Mesenchymal stem cell (in vitro differentiated cells and primary cell): ENCODE results near the gene CCDC80.

Source experiments
- DNase-seq: peaks from one replicate; pipeline ENCODE4 v3.0.0-alpha.2; 2013
- H2AFZ ChIP-seq: one replicate; pipeline ENCODE4 v1.6.1; 2013; ENCODE audit warnings: low read depth, mild to moderate bottlenecking, control low read depth, inconsistent platforms, low read length, moderate library complexity
- H2AK5ac ChIP-seq: 2 replicates; pipeline ENCODE4 v1.6.1; 2013; ENCODE audit warnings: low read length, moderate library complexity, mild to moderate bottlenecking, inconsistent platforms; ENCODE audit not compliant: severe bottlenecking
- H2BK120ac ChIP-seq: one replicate; pipeline ENCODE4 v1.6.1; 2013; ENCODE audit warnings: low read depth, mild to moderate bottlenecking, inconsistent platforms, low read length, moderate library complexity
- H2BK12ac ChIP-seq, 2 experiments: one replicate each; pipeline ENCODE4 v1.6.1; 2013; ENCODE audit warnings: inconsistent platforms in 2 of 2, low read length in 2 of 2, mild to moderate bottlenecking in 2 of 2, moderate library complexity in 2 of 2, control low read depth in 1 of 2
- H2BK15ac ChIP-seq: one replicate; pipeline ENCODE4 v1.6.1; 2013; ENCODE audit warnings: mild to moderate bottlenecking, low read depth, inconsistent platforms; ENCODE audit not compliant: poor library complexity, severe bottlenecking
- H2BK5ac ChIP-seq: 2 replicates; pipeline ENCODE4 v1.6.1; 2013; ENCODE audit warnings: low read depth, mild to moderate bottlenecking, low read length, control low read depth, inconsistent platforms; ENCODE audit not compliant: poor library complexity, severe bottlenecking
- H3K14ac ChIP-seq, 2 experiments: one replicate each; pipeline ENCODE4 v1.6.1; 2013; ENCODE audit warnings: inconsistent platforms in 2 of 2, low read length in 2 of 2, control low read depth in 1 of 2, mild to moderate bottlenecking in 1 of 2, moderate library complexity in 1 of 2
- H3K18ac ChIP-seq, 2 experiments: one replicate each; pipeline ENCODE4 v1.6.1; 2013; ENCODE audit warnings: inconsistent platforms in 2 of 2, low read length in 2 of 2, control low read depth in 1 of 2, low read depth in 1 of 2, mild to moderate bottlenecking in 1 of 2
- H3K23ac ChIP-seq, 2 experiments: one replicate each; pipeline ENCODE4 v1.6.1; 2013; ENCODE audit warnings: inconsistent platforms in 2 of 2, low read length in 2 of 2, mild to moderate bottlenecking in 2 of 2, moderate library complexity in 2 of 2, control low read depth in 1 of 2
- H3K27ac ChIP-seq: 2 replicates; pipeline ENCODE4 v1.5.1; 2013; ENCODE audit warnings: mild to moderate bottlenecking, moderate library complexity, low read length, control low read depth, inconsistent platforms; ENCODE audit not compliant: poor library complexity, severe bottlenecking
- H3K27me3 ChIP-seq, 2 experiments: 2 replicates each; pipeline versions ENCODE4 v1.6.1 to v1.7.0; 2013; ENCODE audit warnings: low read length in 2 of 2, mild to moderate bottlenecking in 2 of 2, moderate library complexity in 2 of 2, control low read depth in 1 of 2, inconsistent platforms in 1 of 2; ENCODE audit not compliant: control insufficient read depth in 1 of 2, insufficient read depth in 1 of 2
- H3K36me3 ChIP-seq, 2 experiments: 2 replicates each; pipeline versions ENCODE4 v1.6.1 to v1.7.0; 2013; ENCODE audit warnings: low read length in 2 of 2, control low read depth in 1 of 2, inconsistent platforms in 1 of 2, low read depth in 1 of 2, mild to moderate bottlenecking in 1 of 2; ENCODE audit not compliant: insufficient read depth in 2 of 2, control insufficient read depth in 1 of 2
- H3K4ac ChIP-seq, 2 experiments: one replicate each; pipeline ENCODE4 v1.6.1; 2013; ENCODE audit warnings: inconsistent platforms in 2 of 2, low read length in 2 of 2, mild to moderate bottlenecking in 2 of 2, moderate library complexity in 2 of 2, control low read depth in 1 of 2, low read depth in 1 of 2
- H3K4me1 ChIP-seq: 2 replicates; pipeline ENCODE4 v1.6.1; 2013; ENCODE audit warnings: low read depth, low read length, control low read depth; ENCODE audit not compliant: control insufficient read depth, insufficient read depth
- H3K4me2 ChIP-seq: 2 replicates; pipeline ENCODE4 v1.6.1; 2013; ENCODE audit warnings: low read length, mild to moderate bottlenecking, inconsistent platforms; ENCODE audit not compliant: poor library complexity, severe bottlenecking
- H3K4me3 ChIP-seq, 2 experiments: 2 replicates each; pipeline versions ENCODE4 v1.5.1 to v1.7.0; 2013; ENCODE audit warnings: low read length in 2 of 2, mild to moderate bottlenecking in 2 of 2, control low read depth in 1 of 2, low read depth in 1 of 2; ENCODE audit not compliant: insufficient read depth in 1 of 2
- H3K79me1 ChIP-seq: replicated peaks from 2 replicates; pipeline ENCODE4 v1.6.1; 2013; ENCODE audit warnings: mild to moderate bottlenecking, control low read depth, low read length, inconsistent platforms; ENCODE audit not compliant: poor library complexity, severe bottlenecking
- H3K9ac ChIP-seq: 2 replicates; pipeline ENCODE4 v1.7.0; 2013; ENCODE audit warnings: mild to moderate bottlenecking, low read length, moderate library complexity
- H3K9me3 ChIP-seq: 2 replicates; pipeline ENCODE4 v1.7.0; 2013; ENCODE audit warnings: mild to moderate bottlenecking, low read length; ENCODE audit not compliant: control insufficient read depth
- H4K8ac ChIP-seq: one replicate; pipeline ENCODE4 v1.6.1; 2013; ENCODE audit warnings: inconsistent platforms, mild to moderate bottlenecking, low read length, moderate library complexity
- H4K91ac ChIP-seq: one replicate; pipeline ENCODE4 v1.6.1; 2013; ENCODE audit warnings: mild to moderate bottlenecking, low read length, inconsistent platforms
- WGBS: methylation state at CpG from one replicate; pipeline ENCODE4 v1.1.7; 2013; ENCODE audit warnings: mixed read lengths; 5-methylcytosine and 5-hydroxymethylcytosine counted together

CCDC80 gene

GRCh38 chr3:112688085-112688769 is 47.3 kb upstream of the CCDC80 start:
- Histone ChIP-seq H3K9me3 (no peaks in the 10 kb centered on the region), H2BK120ac (no peak overlapping the region), H2AK5ac (no peak overlapping the region), H3K4me3 (no peak overlapping the region), H4K91ac (no peak overlapping the region), H2AFZ (no peak overlapping the region), H3K79me1 (no peaks in the 10 kb centered on the region), H3K27ac (peak overlapping the region; percentile 31), H3K27me3 (no peaks in the 10 kb centered on the region), H3K18ac (no peak overlapping the region), H3K4me2 (no peak overlapping the region), H3K9ac (no peak overlapping the region), H4K8ac (no peak overlapping the region), H2BK15ac (no peak overlapping the region), H3K4me1 (peaks cover 2% of the 10 kb centered on the region), H3K36me3 (no peaks in the 10 kb centered on the region), H2BK12ac (no peak overlapping the region), H2BK5ac (no peak overlapping the region), H3K23ac (no peak overlapping the region), H3K4ac (no peak overlapping the region), H3K14ac (no peak overlapping the region)
- peak; percentile 8 for DNase-seq
- 17% methylated on average over 1 of the region's 2 CpGs for WGBS

GRCh38 chr3:112687616-112688015 is 46.7 kb upstream of the CCDC80 start:
- Histone ChIP-seq H2AFZ (no peak overlapping the region), H2BK12ac (no peak overlapping the region), H3K79me1 (no peaks in the 10 kb centered on the region), H3K18ac (no peak overlapping the region), H2AK5ac (peak overlapping the region; percentile 61), H4K91ac (no peak overlapping the region), H3K4me1 (peaks cover 2% of the 10 kb centered on the region), H2BK5ac (no peak overlapping the region), H3K9ac (no peak overlapping the region), H3K27ac (peak overlapping the region; percentile 43), H3K36me3 (no peaks in the 10 kb centered on the region), H3K4me3 (no peak overlapping the region), H3K9me3 (no peaks in the 10 kb centered on the region), H3K23ac (no peak overlapping the region), H3K14ac (peak overlapping the region in 1 of 2 experiments; percentile 53), H2BK120ac (no peak overlapping the region), H3K27me3 (no peaks in the 10 kb centered on the region), H2BK15ac (no peak overlapping the region), H3K4ac (no peak overlapping the region), H4K8ac (no peak overlapping the region), H3K4me2 (no peak overlapping the region)
- DNase-seq, result no peak
- WGBS, result 100% methylated on average over 1 of the region's 1 CpG

- no peak overlapping the region for H4K91ac ChIP-seq
- 71% methylated on average over 3 of the region's 3 CpGs for WGBS
- no peak overlapping the region for H2AK5ac ChIP-seq
- no peak overlapping the region for H3K23ac ChIP-seq
- no peak overlapping the region for H2BK5ac ChIP-seq
- no peaks in the 10 kb centered on the region for H3K9me3 ChIP-seq
- no peak overlapping the region for H2BK15ac ChIP-seq
- H3K14ac ChIP-seq, result no peak overlapping the region
- H3K79me1 ChIP-seq, result no peaks in the 10 kb centered on the region
- peak overlapping the region; percentile 34 to 66 for H3K18ac ChIP-seq
- no peak overlapping the region for H2AFZ ChIP-seq
- H2BK120ac ChIP-seq, result no peak overlapping the region
- H3K4me1 ChIP-seq, result peaks cover 2% of the 10 kb centered on the region
- peak overlapping the region; percentile 18 for H3K4me2 ChIP-seq
- DNase-seq, result no peak
- no peak overlapping the region for H3K4me3 ChIP-seq
- peak overlapping the region in 1 of 2 experiments; percentile 33 for H2BK12ac ChIP-seq
- no peak overlapping the region for H3K27ac ChIP-seq
- no peaks in the 10 kb centered on the region for H3K36me3 ChIP-seq
- H4K8ac ChIP-seq, result peak overlapping the region; percentile 37
- no peak overlapping the region for H3K9ac ChIP-seq
- no peak overlapping the region for H3K4ac ChIP-seq
- H3K27me3 ChIP-seq, result no peaks in the 10 kb centered on the region
Observed at GRCh38 chr3:112687211-112687610, 46.3 kb upstream of the CCDC80 start.

GRCh38 chr3:112685956-112686799 is 45.2 kb upstream of the CCDC80 start:
- Histone ChIP-seq H3K23ac (no peak overlapping the region), H2BK15ac (no peak overlapping the region), H4K91ac (no peak overlapping the region), H3K4me3 (no peak overlapping the region), H2BK120ac (no peak overlapping the region), H3K9ac (peak overlapping the region; percentile 62), H3K27ac (no peak overlapping the region), H3K36me3 (no peaks in the 10 kb centered on the region), H2AK5ac (no peak overlapping the region), H3K9me3 (no peaks in the 10 kb centered on the region), H3K27me3 (no peaks in the 10 kb centered on the region), H3K14ac (no peak overlapping the region), H3K18ac (peak overlapping the region in 1 of 2 experiments; percentile 56), H3K79me1 (no peaks in the 10 kb centered on the region), H2AFZ (no peak overlapping the region), H3K4me1 (peaks cover 2% of the 10 kb centered on the region), H2BK12ac (peak overlapping the region in 1 of 2 experiments; percentile 63), H2BK5ac (no peak overlapping the region), H3K4me2 (no peak overlapping the region), H3K4ac (no peak overlapping the region), H4K8ac (no peak overlapping the region)
- DNase-seq, result no peak
- WGBS, result 88% methylated on average over 4 of the region's 5 CpGs
